Glutamatergic neuron (in vitro differentiated cells): ENCODE data around the gene GRM1. TPM values are rescaled to one million over a fixed set of nuclear protein-coding genes. Genes with fewer than 3 reads are reported as not detected.

Source experiments
- DNase-seq: peaks from one replicate; pipeline ENCODE4 v3.0.0; 2022
- H3K27ac Mint-ChIP-seq: one replicate; pipeline ENCODE4 v1.8.0; 2020; ENCODE audit warnings: mild to moderate bottlenecking, mixed read lengths, inconsistent platforms; ENCODE audit not compliant: unreplicated experiment
- H3K27me3 Mint-ChIP-seq: one replicate; pipeline ENCODE4 v1.8.0; 2020; ENCODE audit warnings: mild to moderate bottlenecking, moderate library complexity, mixed read lengths, inconsistent platforms; ENCODE audit not compliant: unreplicated experiment
- H3K36me3 Mint-ChIP-seq: one replicate; pipeline ENCODE4 v1.8.0; 2020; ENCODE audit warnings: mild to moderate bottlenecking, mixed read lengths, inconsistent platforms; ENCODE audit not compliant: unreplicated experiment
- H3K4me1 Mint-ChIP-seq: one replicate; pipeline ENCODE4 v1.8.0; 2020; ENCODE audit warnings: mild to moderate bottlenecking, low read depth, mixed read lengths, inconsistent platforms; ENCODE audit not compliant: unreplicated experiment
- H3K4me3 Mint-ChIP-seq: one replicate; pipeline ENCODE4 v1.8.0; 2020; ENCODE audit warnings: mild to moderate bottlenecking, mixed read lengths, inconsistent platforms; ENCODE audit not compliant: unreplicated experiment
- H3K9me3 Mint-ChIP-seq: one replicate; pipeline ENCODE4 v1.8.0; 2020; ENCODE audit warnings: mild to moderate bottlenecking, moderate library complexity, mixed read lengths, inconsistent platforms; ENCODE audit not compliant: unreplicated experiment
- CTCF ChIP-seq: fragments of 200-600 bp; sonication (generic); IDR thresholded peaks from one replicate; pipeline ENCODE4 v1.5.0; 2021; ENCODE audit not compliant: partially characterized antibody, unreplicated experiment
- total RNA-seq: library from RNA; stranded (reverse); fragmentation: NEBNext Ultra II Directional; extraction: Animal tissue kit (Norgen Biotek cat#: 25700); gene quantifications from one replicate; pipeline ENCODE4 v1.2.1, GENCODE V29; 2021; ENCODE audit not compliant: unreplicated experiment

GRM1 gene
- total RNA-seq, 1 donor from 2014 or later = 0.17 TPM

GRCh38 chr6:146305951-146306350, 277.1 kb downstream of the GRM1 start:
- DNase-seq = no peak
- Mint-ChIP-seq H3K4me1 (peaks cover 1% of the 10 kb centered on the region), H3K27ac (no peak overlapping the region), H3K9me3 (no peaks in the 10 kb centered on the region), H3K4me3 (no peak overlapping the region), H3K36me3 (no peaks in the 10 kb centered on the region), H3K27me3 (no peaks in the 10 kb centered on the region)
- TF ChIP-seq CTCF = no peak

GRCh38 chr6:146310628-146311027, 281.8 kb downstream of the GRM1 start:
- DNase-seq = no peak
- no peak for TF ChIP-seq CTCF
- H3K36me3 Mint-ChIP-seq = no peaks in the 10 kb centered on the region
- H3K4me3 Mint-ChIP-seq = no peak overlapping the region
- no peak overlapping the region for H3K27ac Mint-ChIP-seq
- no peaks in the 10 kb centered on the region for H3K4me1 Mint-ChIP-seq
- H3K27me3 Mint-ChIP-seq = no peaks in the 10 kb centered on the region
- H3K9me3 Mint-ChIP-seq = no peaks in the 10 kb centered on the region

- no peaks in the 10 kb centered on the region for H3K36me3 Mint-ChIP-seq
- DNase-seq = no peak
- no peak overlapping the region for H3K27ac Mint-ChIP-seq
- no peaks in the 10 kb centered on the region for H3K9me3 Mint-ChIP-seq
- H3K4me3 Mint-ChIP-seq = no peak overlapping the region
- H3K4me1 Mint-ChIP-seq = no peaks in the 10 kb centered on the region
- no peaks in the 10 kb centered on the region for H3K27me3 Mint-ChIP-seq
- no peak for TF ChIP-seq CTCF
Measured at GRCh38 chr6:146311079-146311478, 282.2 kb downstream of the GRM1 start.

- no peak for TF ChIP-seq CTCF
- Mint-ChIP-seq H3K4me1 (no peaks in the 10 kb centered on the region), H3K36me3 (no peaks in the 10 kb centered on the region), H3K27ac (no peak overlapping the region), H3K4me3 (no peak overlapping the region), H3K27me3 (no peaks in the 10 kb centered on the region), H3K9me3 (no peaks in the 10 kb centered on the region)
- no peak for DNase-seq
Measured at GRCh38 chr6:146312608-146313007, 283.7 kb downstream of the GRM1 start.

GRCh38 chr6:146315381-146316174, 286.7 kb downstream of the GRM1 start:
- Mint-ChIP-seq H3K27ac (no peak overlapping the region), H3K9me3 (no peaks in the 10 kb centered on the region), H3K36me3 (no peaks in the 10 kb centered on the region), H3K27me3 (peaks cover 2% of the 10 kb centered on the region), H3K4me1 (no peaks in the 10 kb centered on the region), H3K4me3 (no peak overlapping the region)
- TF ChIP-seq CTCF = no peak
- no peak for DNase-seq
